GM10266 (cell line): ENCODE measurements around the gene SHISA4.
"Not testable (repeated sequence)": the region's sequence is repeated elsewhere in the genome, so short reads cannot be mapped to it uniquely, and the experiment has no call there.

Source experiments
- DNase-seq: peaks from one replicate; pipeline ENCODE4 v3.0.0; 2012; ENCODE audit errors: extremely low spot score
- TF ChIP-seq, protein P1 (sequence below): IDR thresholded peaks from 2 replicates; pipeline ENCODE4 v1.5.1; 2012; ENCODE audit warnings: mild to moderate bottlenecking, low read depth; ENCODE audit not compliant: control insufficient read depth, insufficient read depth; ENCODE audit errors: missing control alignments

SHISA4 gene

DNA sequence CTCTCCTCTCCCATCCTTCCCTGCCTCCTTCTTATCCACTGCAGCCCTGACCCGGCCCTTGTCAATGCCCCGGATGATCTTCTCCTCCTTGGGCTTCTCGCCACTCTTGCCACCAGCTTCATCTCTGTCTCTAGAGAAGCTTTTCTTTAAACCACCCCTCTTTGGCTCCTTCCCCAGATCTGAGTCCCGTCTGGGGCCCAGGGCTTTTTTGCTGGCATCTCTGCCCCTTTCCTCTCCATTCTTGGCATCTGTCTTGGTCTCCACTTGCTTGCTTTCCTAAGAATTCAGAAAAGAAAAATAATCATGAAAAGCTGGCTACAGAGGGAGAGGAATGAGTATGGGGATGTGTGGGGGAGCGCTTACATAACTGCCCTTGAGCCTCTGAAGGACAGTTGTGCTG, 11.8 kb downstream of the SHISA4 start:
- TF ChIP-seq, protein P1, sequence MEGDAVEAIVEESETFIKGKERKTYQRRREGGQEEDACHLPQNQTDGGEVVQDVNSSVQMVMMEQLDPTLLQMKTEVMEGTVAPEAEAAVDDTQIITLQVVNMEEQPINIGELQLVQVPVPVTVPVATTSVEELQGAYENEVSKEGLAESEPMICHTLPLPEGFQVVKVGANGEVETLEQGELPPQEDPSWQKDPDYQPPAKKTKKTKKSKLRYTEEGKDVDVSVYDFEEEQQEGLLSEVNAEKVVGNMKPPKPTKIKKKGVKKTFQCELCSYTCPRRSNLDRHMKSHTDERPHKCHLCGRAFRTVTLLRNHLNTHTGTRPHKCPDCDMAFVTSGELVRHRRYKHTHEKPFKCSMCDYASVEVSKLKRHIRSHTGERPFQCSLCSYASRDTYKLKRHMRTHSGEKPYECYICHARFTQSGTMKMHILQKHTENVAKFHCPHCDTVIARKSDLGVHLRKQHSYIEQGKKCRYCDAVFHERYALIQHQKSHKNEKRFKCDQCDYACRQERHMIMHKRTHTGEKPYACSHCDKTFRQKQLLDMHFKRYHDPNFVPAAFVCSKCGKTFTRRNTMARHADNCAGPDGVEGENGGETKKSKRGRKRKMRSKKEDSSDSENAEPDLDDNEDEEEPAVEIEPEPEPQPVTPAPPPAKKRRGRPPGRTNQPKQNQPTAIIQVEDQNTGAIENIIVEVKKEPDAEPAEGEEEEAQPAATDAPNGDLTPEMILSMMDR: no peak
- no peak for DNase-seq

DNA sequence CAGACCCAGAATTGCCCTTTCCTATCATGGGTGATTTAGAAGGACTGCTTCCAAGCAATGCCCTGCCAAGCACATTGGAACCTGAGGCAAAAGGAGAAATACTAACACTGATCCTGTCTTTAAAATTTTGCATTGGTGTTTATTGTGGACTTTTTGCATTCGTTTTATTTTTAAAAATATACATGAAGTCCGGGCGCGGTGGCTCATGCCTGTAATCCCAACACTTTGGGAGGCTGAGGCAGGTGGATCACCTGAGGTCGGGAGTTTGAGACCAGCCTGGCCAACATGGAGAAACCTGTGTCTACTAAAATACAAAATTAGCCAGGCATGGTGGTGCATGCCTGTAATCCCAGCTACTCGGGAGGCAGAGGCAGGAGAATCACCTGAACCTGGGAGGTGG, 12.3 kb downstream of the SHISA4 start:
- DNase-seq: not testable (repeated sequence)

DNA sequence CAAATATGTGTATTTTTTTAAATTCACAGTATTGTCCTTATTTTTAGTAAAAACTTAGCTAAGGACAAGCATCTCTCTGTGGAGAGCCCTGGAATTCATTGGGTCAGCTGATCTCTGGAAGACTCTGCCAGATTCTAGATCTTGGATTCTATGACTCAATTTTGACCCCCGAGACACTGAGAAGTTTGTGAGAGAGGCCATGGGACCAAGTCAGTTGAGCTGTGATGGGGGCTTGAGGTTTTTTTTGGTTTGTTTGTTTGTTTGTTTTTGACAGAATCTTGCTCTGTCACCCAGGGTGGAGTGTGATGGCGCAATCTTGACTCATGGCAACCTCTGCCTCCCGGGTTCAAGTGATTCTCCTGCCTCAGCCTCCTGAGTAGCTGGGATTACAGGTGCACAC, 13.5 kb downstream of the SHISA4 start:
- TF ChIP-seq, protein P1: no peak

DNA sequence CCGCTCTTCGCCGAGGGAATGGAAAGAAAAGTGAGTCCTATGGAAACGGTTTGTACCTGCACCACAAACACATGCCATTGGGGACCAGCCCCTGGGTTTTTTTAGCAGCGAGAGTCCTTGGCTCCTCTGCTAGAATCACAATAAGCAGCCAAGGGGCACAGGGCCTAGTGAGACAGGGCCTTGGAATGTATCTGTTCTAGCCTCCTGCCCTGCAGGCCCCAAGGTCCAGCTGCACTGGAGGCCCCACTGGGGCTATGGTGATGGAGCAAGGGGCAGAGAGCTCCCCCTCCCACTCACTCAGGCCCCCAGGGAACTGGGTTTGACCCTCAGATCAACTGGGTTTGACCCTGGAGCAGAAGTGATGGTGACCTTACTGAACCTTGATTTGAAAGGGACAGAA, 14.4 kb downstream of the SHISA4 start:
- TF ChIP-seq, protein P1: no peak
- no peak for DNase-seq

More for the DNA sequence above, 13.5 kb downstream of the SHISA4 start:
- DNase-seq: no peak

DNA sequence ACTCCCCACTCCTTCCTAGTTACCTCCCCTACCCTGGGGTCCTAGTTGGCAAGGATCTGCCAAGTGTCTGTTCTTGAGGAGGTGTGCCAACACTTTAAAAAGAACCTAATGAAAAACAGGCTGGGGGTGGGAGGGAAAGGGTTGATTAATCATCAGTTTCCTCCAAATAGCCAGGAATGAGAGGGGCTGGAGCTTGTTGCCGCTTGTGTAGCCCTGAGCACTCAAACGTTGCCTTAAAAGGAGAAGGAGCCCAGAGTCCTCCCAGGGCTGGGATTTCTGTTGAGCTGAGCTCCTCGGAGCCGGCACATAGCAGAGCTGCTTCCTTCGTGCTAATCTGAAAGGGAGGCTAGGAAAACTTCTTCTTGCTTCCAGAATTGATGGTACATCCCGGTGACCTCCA, 15.9 kb downstream of the SHISA4 start:
- TF ChIP-seq, protein P1: no peak
- no peak for DNase-seq

DNA sequence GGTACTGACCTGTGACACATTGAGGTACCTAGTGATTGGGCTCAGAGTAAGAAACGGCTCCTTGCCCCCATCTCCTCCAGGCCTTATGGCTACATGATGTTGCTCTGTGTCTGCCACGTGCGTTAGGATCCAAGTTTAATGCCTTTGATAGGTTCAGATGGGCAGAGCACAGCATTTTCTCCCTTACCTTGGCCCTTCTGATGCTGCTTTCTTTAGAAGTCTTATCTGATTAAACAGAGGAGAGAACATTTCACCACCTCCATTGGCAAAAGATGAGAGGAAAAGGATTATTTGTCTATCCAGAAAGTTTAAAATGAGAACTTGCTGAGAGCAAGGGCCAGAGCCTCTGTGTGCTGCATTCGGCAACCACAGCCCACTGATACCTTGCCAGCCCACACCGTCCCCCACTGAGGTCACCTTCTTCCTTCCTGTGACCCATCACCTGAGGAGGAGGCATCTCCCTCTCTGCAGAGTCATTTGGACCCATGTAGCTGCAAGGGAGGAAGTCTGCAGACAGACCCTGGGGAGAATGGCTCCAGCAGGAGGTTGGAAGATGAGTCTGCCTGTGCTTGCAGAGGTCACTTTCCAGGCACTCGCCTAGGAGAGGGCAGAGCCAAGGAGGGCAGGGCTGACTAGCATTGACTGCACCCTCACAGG, 16.7 kb downstream of the SHISA4 start:
- no peak for DNase-seq
- TF ChIP-seq, protein P1: no peak

DNA sequence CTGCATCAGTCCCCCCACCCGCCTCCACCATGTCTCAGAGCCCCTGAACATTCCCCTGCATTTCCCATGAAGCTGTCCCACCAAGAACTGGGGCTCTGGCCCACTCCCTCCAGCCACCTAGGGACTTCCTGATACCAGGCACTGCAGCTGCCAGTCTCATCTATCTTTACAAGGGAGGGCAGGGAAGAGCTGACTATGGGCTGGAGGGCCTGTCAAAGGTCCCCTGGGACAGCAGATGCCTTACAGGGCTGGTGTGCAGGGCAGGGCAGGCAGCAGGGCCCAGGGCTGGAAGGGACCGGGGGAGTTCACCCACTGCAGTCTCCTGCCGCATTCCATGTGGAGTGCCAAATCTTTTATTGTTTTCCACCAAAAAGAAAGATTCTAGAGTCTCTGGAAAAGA, 17.6 kb downstream of the SHISA4 start:
- no peak for DNase-seq
- TF ChIP-seq, protein P1: no peak

DNA sequence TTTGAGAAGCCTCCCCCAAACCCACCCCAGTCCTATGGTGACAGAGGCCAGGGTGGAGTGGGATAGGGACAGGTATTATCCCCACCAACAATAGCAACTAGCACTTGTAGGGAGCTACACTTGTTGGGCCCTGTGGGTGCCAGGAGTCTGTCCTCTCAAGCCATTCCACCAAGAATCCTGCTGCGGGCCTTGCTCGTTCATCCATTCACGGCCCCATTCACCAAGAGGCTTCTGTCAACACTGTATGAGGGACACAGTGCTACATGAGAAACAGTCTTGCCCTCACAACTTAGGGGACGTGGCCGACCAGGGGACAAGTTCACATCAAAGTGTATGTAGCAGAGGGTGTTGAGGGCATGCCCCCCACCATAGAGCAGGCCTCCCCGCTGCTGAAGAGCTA, 18.9 kb downstream of the SHISA4 start:
- TF ChIP-seq, protein P1: no peak
- DNase-seq: no peak
